ENCODE data around the gene BMF. TPM values are rescaled to one million over a fixed set of nuclear protein-coding genes. Genes with fewer than 3 reads are reported as not detected.
"Not testable (repeated sequence)": the region's sequence is repeated elsewhere in the genome, so short reads cannot be mapped to it uniquely, and the experiment has no call there.

Gene BMF
- total RNA-seq, 1 donor from 2014 or later = 376 TPM

DNA sequence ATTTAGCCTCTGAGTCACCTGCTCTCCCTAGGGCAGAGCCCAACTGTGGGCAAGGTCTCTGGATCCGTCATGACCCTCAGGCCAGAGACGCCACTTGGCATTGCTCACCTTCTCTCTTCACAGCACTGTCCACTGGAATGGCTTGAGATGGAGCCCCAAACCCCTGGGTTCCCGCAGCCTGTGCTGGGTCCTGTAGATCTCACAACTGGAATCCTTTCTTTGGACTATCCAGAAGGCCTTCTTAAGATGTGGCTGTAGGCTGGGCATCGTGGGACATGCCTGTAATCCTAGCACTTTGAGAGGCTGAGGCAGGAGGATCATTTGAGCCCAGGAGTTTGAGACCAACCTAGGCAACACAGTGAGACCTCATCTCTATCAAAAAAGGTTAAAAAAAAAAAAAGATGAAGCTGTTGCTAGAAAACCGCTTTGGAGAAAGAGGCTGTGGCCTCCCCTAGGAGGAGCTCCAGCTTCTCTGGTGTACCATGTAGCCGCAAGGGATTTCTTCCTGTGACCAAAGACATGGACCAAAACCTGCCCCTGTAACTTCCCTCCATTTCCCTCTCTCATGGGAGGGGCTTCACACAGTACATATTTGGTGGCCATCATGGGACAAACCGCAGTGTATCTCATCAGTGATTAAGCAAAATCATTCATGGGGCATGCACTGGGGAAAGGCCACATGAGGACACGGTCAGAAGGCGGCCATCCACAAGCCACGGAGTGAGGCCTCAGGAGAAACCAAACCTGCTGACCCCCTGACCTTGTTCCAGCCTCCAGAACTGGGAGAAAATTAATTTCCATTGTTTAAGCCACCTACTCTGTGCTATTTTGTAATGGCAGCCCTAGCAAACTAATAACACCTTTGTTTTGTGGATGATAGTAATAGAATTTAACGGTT lies 28.9 kb upstream of the BMF start:
- Mint-ChIP-seq H3K36me3 (ENCODE audit: low read depth) (no peaks in the 10 kb centered on the region), H3K4me1 (no peaks in the 10 kb centered on the region), H3K4me3 (no peak overlapping the region), H3K27me3 (no peaks in the 10 kb centered on the region), H3K9me3 (no peaks in the 10 kb centered on the region), H3K27ac (no peak overlapping the region)
- no peak for TF ChIP-seq CTCF (IDR thresholded peaks at IDR 0.05)
- intact Hi-C loops (cut with micrococcal nuclease) = no loop called here
- DNase-seq = no peak
- POLR2A ChIA-PET = no interaction called here
- CTCF ChIA-PET = no interaction called here
- ATAC-seq (ENCODE audit: low read depth) = no peak

DNA sequence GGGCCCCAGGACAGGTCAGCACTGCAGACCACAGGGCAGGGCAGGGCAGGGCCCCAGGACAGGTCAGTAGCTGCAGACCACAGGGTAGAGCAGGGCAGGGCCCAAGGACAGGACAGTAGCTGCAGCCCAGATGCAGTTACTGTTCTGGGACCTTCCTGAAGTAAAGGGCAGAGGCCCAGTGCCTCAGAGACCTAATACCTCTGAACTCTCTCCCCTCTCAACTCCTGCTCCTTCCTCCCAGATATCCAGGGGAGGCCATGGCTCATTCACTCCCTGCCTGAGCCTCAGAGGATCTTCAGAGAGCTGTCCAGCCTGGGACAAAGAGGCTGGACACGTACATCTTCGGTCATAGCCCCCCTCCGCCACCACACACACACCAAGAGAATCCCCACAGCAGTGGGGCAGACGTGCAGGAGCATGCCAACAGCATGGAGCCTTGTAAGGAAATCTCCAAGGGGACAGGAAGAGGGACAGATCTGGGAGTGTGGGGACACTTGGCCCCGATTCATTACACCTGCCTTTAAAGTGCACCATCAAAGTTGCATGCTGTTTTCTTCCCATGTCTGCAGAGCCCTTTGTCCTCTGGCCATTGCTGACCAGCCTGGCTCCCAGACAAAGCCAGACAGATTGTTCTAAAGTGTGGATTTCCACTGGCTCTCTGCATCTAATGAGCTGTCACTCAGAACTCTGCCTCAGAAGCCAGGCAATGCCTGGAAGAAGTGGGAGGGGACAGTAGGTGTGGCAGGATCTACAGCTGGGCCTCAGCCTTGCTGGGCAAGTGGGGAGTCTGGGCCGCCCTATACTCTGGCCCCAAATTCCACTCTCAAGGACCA lies 28.0 kb upstream of the BMF start:
- Mint-ChIP-seq H3K27ac (no peak overlapping the region), H3K4me3 (no peak overlapping the region), H3K4me1 (no peaks in the 10 kb centered on the region), H3K27me3 (no peaks in the 10 kb centered on the region), H3K36me3 (ENCODE audit: low read depth) (no peaks in the 10 kb centered on the region), H3K9me3 (no peaks in the 10 kb centered on the region)
- CTCF ChIA-PET = no interaction called here
- no peak for ATAC-seq (ENCODE audit: low read depth)
- TF ChIP-seq CTCF (IDR thresholded peaks at IDR 0.05) = no peak
- intact Hi-C loops (cut with micrococcal nuclease) = no loop called here
- POLR2A ChIA-PET = no interaction called here
- DNase-seq = no peak

GRCh38 chr15:40135846-40136450 lies 27.3 kb upstream of the BMF start:
- H3K36me3 Mint-ChIP-seq (ENCODE audit: low read depth); H3K27ac Mint-ChIP-seq; H3K4me1 Mint-ChIP-seq; POLR2A ChIA-PET; H3K27me3 Mint-ChIP-seq; DNase-seq; intact Hi-C loops (cut with micrococcal nuclease); CTCF ChIA-PET; ATAC-seq (ENCODE audit: low read depth); H3K9me3 Mint-ChIP-seq; H3K4me3 Mint-ChIP-seq: not testable (repeated sequence)

DNA sequence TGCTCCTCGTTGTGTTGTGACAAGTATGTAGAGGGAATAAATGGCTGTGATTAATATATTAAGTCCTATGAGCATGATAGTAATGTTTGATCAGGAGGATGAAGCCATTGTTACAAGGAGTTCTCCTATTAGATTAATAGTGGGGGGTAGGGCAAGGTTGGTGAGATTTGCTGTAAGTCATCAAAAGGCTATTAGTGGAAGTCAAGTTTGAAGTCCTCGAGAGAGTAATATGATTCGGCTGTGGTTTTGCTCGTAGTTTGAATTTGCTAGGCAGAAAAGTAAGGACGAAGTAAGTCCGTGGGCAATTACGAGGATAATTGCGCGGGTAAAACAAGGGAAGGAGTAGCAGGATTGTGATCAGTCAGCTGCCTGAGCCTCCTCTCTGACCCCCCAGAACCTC lies 26.2 kb upstream of the BMF start:
- DNase-seq (no peak), ATAC-seq (ENCODE audit: low read depth) (no peak)
- Mint-ChIP-seq H3K36me3 (ENCODE audit: low read depth) (no peaks in the 10 kb centered on the region), H3K27me3 (no peaks in the 10 kb centered on the region), H3K4me1 (no peaks in the 10 kb centered on the region), H3K9me3 (no peaks in the 10 kb centered on the region), H3K4me3 (no peak overlapping the region), H3K27ac (no peak overlapping the region)
- POLR2A ChIA-PET = no interaction called here
- CTCF ChIA-PET = interaction anchor here (0.9 to 1.5 kb wide), 3 partner anchors 20 to 89 kb away, joined by 3 read pairs; no protein-coding TSS in a partner anchor
- intact Hi-C loops (cut with micrococcal nuclease) = no loop called here
- no peak for TF ChIP-seq CTCF (IDR thresholded peaks at IDR 0.05)

DNA sequence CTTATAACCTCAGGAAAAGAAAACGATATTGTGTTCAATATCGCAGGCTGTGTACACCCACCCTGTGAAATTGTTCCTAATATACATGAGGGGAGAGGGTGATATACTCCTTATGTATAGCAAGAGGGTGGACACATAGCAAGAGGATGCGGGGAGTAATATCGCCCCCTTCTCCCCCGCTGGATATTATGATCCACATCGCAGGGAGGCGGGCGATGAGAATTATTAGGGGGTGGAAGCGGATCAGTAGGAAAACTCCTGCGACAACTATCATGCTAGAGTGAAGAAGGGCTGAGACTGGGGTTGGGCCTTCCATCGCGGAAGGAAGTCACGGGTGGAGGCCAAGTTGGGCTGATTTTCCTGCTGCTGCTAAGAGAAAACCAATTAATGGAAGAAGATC lies 24.9 kb upstream of the BMF start:
- no peaks in the 10 kb centered on the region for H3K4me1 Mint-ChIP-seq
- no peak for ATAC-seq (ENCODE audit: low read depth)
- POLR2A ChIA-PET = interaction anchor here (0.8 kb wide), 1 partner anchor 12 kb away, joined by 3 read pairs; no protein-coding TSS in a partner anchor
- H3K9me3 Mint-ChIP-seq = no peaks in the 10 kb centered on the region
- no peaks in the 10 kb centered on the region for H3K36me3 Mint-ChIP-seq (ENCODE audit: low read depth)
- no peak overlapping the region for H3K27ac Mint-ChIP-seq
- H3K27me3 Mint-ChIP-seq = peaks cover 5% of the 10 kb centered on the region
- intact Hi-C loops (cut with micrococcal nuclease) = no loop called here
- H3K4me3 Mint-ChIP-seq = no peak overlapping the region
- CTCF ChIA-PET = no interaction called here
- no peak for DNase-seq
- no peak for TF ChIP-seq CTCF (IDR thresholded peaks at IDR 0.05)
